Testis (tissue), 5 donors: ENCODE measurements around the gene CDRT15. TPM values are rescaled to one million over a fixed set of nuclear protein-coding genes. Genes with fewer than 3 reads are reported as not detected.
"Not testable (repeated sequence)": the region's sequence is repeated elsewhere in the genome, so short reads cannot be mapped to it uniquely, and the experiment has no call there.

Experiments used
- DNase-seq: peaks from one replicate; pipeline ENCODE4 v3.0.0-alpha.2; 2019
- H3K27ac ChIP-seq, 2 donors: fragments of 200-600 bp; sonication (generic); one replicate each; pipeline ENCODE4 v1.5.1; 2019
- H3K27me3 ChIP-seq: fragments of 200-600 bp; sonication (generic); one replicate; pipeline ENCODE4 v1.5.1; 2019
- H3K36me3 ChIP-seq: fragments of 200-600 bp; sonication (generic); one replicate; pipeline ENCODE4 v1.5.1; 2017; ENCODE audit warnings: low read depth; ENCODE audit errors: missing control alignments
- H3K4me1 ChIP-seq: fragments of 200-600 bp; sonication (generic); one replicate; pipeline ENCODE4 v1.5.1; 2019
- H3K4me3 ChIP-seq, 2 donors: fragments of 200-600 bp; sonication (generic); one replicate each; pipeline ENCODE4 v1.5.1; 2017 to 2019
- H3K9me3 ChIP-seq: fragments of 200-600 bp; sonication (generic); one replicate; pipeline ENCODE4 v1.5.1; 2017
- CTCF ChIP-seq, 3 experiments: fragments of 450-650 bp in 2 of 3; fragments of 200-600 bp in 1 of 3; sonication (generic) in 1 of 3; IDR thresholded peaks; one replicate each; pipeline ENCODE4 v1.5.1; 2016 to 2019; ENCODE audit warnings: antibody characterized with exemption in 3 of 3, mild to moderate bottlenecking in 2 of 3, moderate library complexity in 1 of 3
- POLR2A ChIP-seq: fragments of 450-650 bp; IDR thresholded peaks from one replicate; pipeline ENCODE4 v1.6.1; 2017; ENCODE audit warnings: antibody characterized with exemption, mild to moderate bottlenecking, moderate library complexity
- WGBS, 2 donors: methylation state at CpG; one replicate each; pipeline ENCODE4 v1.1.5; 2018; 5-methylcytosine and 5-hydroxymethylcytosine counted together
- intact Hi-C: fragments of 100-400 bp; cut with DNase I; formaldehyde crosslinking; loops from one replicate; pipeline ENCODE4 v1.15.1; 2023; ENCODE audit warnings: low total_unique reads
- long read RNA-seq, 2 donors: transcript quantifications; one replicate each; lab custom pipeline, GENCODE V29; 2026
- polyA plus RNA-seq: library from polyadenylated mRNA; stranded (reverse); fragments of 350-450 nt; fragmentation: Illumina TruSeq; extraction: RNeasy Lipid Tissue Mini Kit (QIAGEN cat#74804); gene quantifications from one replicate; pipeline ENCODE4 v1.2.3, GENCODE V29; 2014; ENCODE audit warnings: low read depth, low replicate concordance; ENCODE audit not compliant: insufficient read depth
- total RNA-seq, 2 donors: library from RNA; depleted of rRNA; stranded (reverse); fragments of >200 nt; gene quantifications; one replicate each; pipeline ENCODE4 v1.2.3, GENCODE V29; 2016

CDRT15 gene
- 1 to 10 TPM; 3.2 to 8.1 TPM for total RNA-seq
- polyA plus RNA-seq: 43.8 TPM
- long read RNA-seq, donor 1: 0 reads
- long read RNA-seq, donor 2: 0 reads

GRCh38 chr17:14236762-14237161, at the start of gene CDRT15:
TSS of gene CDRT15 (minus strand) at chr17:14236862. CDS start at chr17:14236833, 29 bp downstream.
- H3K4me1 ChIP-seq, intact Hi-C loops, H3K4me3 ChIP-seq, DNase-seq, H3K27ac ChIP-seq, H3K27me3 ChIP-seq, H3K9me3 ChIP-seq, H3K36me3 ChIP-seq: not testable (repeated sequence)
- WGBS, 2 donors: 90 to 93% methylated on average over 10 to 11 of the region's 11 CpGs

DNA sequence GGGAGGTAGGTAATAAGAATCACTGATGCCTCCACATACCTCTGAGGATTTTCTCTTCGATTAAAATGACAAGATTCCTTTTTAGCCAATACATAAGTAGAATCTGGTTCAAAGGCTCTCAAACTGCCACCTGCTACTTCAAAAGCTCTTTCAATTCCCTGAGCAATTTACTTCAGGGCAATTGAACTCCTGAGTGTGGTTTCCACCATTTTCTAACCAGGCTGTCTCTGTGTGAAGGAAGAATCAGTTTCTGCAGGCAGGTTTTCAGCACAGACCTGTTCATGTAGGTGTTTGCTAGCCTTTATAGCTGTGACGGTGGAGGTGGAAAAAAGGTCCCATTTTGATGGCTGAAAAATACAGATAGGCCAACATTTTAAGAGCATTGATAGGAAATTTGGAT, 46.1 kb upstream of the CDRT15 start:
- no peak for DNase-seq
- no peaks in the 10 kb centered on the region for H3K9me3 ChIP-seq
- no peaks in the 10 kb centered on the region for H3K36me3 ChIP-seq
- H3K27me3 ChIP-seq: no peaks in the 10 kb centered on the region
- no peak overlapping the region for H3K4me3 ChIP-seq
- intact Hi-C loops: no loop called here
- WGBS, 2 donors: 83 to 84% methylated on average over 2 of the region's 2 CpGs
- TF ChIP-seq CTCF (IDR thresholded peaks at IDR 0.05) (no peak), POLR2A (no peak)
- no peaks in the 10 kb centered on the region for H3K4me1 ChIP-seq
- no peak overlapping the region for H3K27ac ChIP-seq

GRCh38 chr17:14281530-14281929, 44.9 kb upstream of the CDRT15 start:
- Histone ChIP-seq H3K27me3 (no peaks in the 10 kb centered on the region), H3K9me3 (no peaks in the 10 kb centered on the region), H3K4me1 (no peaks in the 10 kb centered on the region), H3K4me3 (no peak overlapping the region), H3K36me3 (no peaks in the 10 kb centered on the region), H3K27ac (no peak overlapping the region)
- intact Hi-C loops: no loop called here
- WGBS, 2 donors: 69 to 98% methylated on average over 3 of the region's 3 CpGs
- no peak for DNase-seq
- TF ChIP-seq CTCF (IDR thresholded peaks at IDR 0.05): no peak
- no peak for TF ChIP-seq POLR2A

- H3K4me3 ChIP-seq: no peak overlapping the region
- no peak for DNase-seq
- no peaks in the 10 kb centered on the region for H3K9me3 ChIP-seq
- no peaks in the 10 kb centered on the region for H3K27me3 ChIP-seq
- no peaks in the 10 kb centered on the region for H3K4me1 ChIP-seq
- no peak for TF ChIP-seq CTCF (IDR thresholded peaks at IDR 0.05)
- no peak for TF ChIP-seq POLR2A
- 86 to 88% methylated on average over 2 of the region's 2 CpGs for WGBS, 2 donors
- no peak overlapping the region for H3K27ac ChIP-seq
- intact Hi-C loops: no loop called here
- H3K36me3 ChIP-seq: no peaks in the 10 kb centered on the region
These were observed 40.0 kb upstream of the CDRT15 start for GRCh38 chr17:14276535-14277250.

DNA sequence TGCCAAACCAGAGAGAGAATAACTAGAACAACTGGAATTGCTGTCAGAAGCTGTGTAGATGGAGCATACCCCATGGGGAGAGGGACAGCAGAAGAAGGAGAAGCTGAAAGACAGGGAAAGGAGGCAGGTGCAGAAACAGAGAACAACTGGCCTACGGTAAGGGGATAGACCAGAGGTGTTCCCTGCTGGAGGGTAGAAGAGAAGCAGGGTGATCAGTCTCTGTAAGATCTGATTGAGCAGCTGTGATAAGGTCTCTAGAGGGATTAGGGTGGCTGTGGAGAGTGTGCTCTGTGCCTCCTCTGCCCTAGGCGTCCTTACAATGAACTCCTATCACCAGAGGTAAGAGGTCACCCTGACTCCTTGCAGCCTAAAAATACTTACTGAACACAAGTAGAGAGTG, 33.8 kb upstream of the CDRT15 start:
- no peaks in the 10 kb centered on the region for H3K27me3 ChIP-seq
- H3K36me3 ChIP-seq: no peaks in the 10 kb centered on the region
- no peak overlapping the region for H3K4me3 ChIP-seq
- intact Hi-C loops: no loop called here
- TF ChIP-seq CTCF (IDR thresholded peaks at IDR 0.05) (no peak), POLR2A (no peak)
- no peaks in the 10 kb centered on the region for H3K9me3 ChIP-seq
- H3K4me1 ChIP-seq: no peaks in the 10 kb centered on the region
- WGBS, 2 donors: 85 to 88% methylated on average over 2 of the region's 2 CpGs
- no peak overlapping the region for H3K27ac ChIP-seq
- no peak for DNase-seq
